GM12892 (cell line): ENCODE data around the gene PRKCZ.

Experiments used
- DNase-seq: peaks from one replicate; pipeline ENCODE4 v3.0.0; 2011; ENCODE audit not compliant: insufficient read length
- FAIRE-seq: peaks from 2 replicates; lab custom pipeline; 2011; peaks lifted over from hg19 to GRCh38; lab: Jason Lieb, UNC
- POLR2A ChIP-seq: IDR thresholded peaks from 2 replicates; pipeline ENCODE4 v1.6.1; 2011; ENCODE audit warnings: low read depth, low read length, control low read depth
- POLR2AphosphoS5 ChIP-seq: IDR thresholded peaks from 2 replicates; pipeline ENCODE4 v1.6.1; 2011; ENCODE audit warnings: low read depth, low read length, control low read depth
- TAF1 ChIP-seq: IDR thresholded peaks from 2 replicates; pipeline ENCODE4 v1.6.1; 2011; ENCODE audit warnings: low read depth, mild to moderate bottlenecking, control low read depth, low read length, borderline replicate concordance

PRKCZ gene

GRCh38 chr1:2041887-2042286 lies 8.3 kb upstream of the PRKCZ start:
- DNase-seq (no peak), FAIRE-seq (no peak)
- TF ChIP-seq POLR2A = no peak
- no peak for TF ChIP-seq TAF1
- no peak for TF ChIP-seq POLR2AphosphoS5

GRCh38 chr1:2042830-2043773 lies 7.1 kb upstream of the PRKCZ start:
- TF ChIP-seq POLR2A (no peak), POLR2AphosphoS5 (no peak), TAF1 (no peak)
- DNase-seq = no peak
- FAIRE-seq = no peak

- no peak for TF ChIP-seq POLR2AphosphoS5
- no peak for TF ChIP-seq POLR2A
- no peak for TF ChIP-seq TAF1
- DNase-seq = no peak
- no peak for FAIRE-seq
Observed at GRCh38 chr1:2043886-2044285, 6.3 kb upstream of the PRKCZ start.

GRCh38 chr1:2044510-2045319 lies 5.5 kb upstream of the PRKCZ start:
- no peak for FAIRE-seq
- no peak for TF ChIP-seq TAF1
- TF ChIP-seq POLR2A = no peak
- no peak for TF ChIP-seq POLR2AphosphoS5
- peak; percentile 79 for DNase-seq

GRCh38 chr1:2045468-2046173 lies 4.6 kb upstream of the PRKCZ start:
- FAIRE-seq = no peak
- DNase-seq = no peak
- TF ChIP-seq POLR2AphosphoS5 (no peak), TAF1 (no peak), POLR2A (no peak)

- no peak for TF ChIP-seq POLR2A
- no peak for TF ChIP-seq POLR2AphosphoS5
- no peak for TF ChIP-seq TAF1
- FAIRE-seq (no peak), DNase-seq (peak; percentile 56)
Observed at GRCh38 chr1:2046174-2046917, 3.9 kb upstream of the PRKCZ start.

GRCh38 chr1:2046953-2047748 lies 3.1 kb upstream of the PRKCZ start:
- no peak for FAIRE-seq
- DNase-seq = no peak
- no peak for TF ChIP-seq POLR2AphosphoS5
- no peak for TF ChIP-seq TAF1
- TF ChIP-seq POLR2A = no peak

- DNase-seq (no peak), FAIRE-seq (no peak)
- TF ChIP-seq POLR2AphosphoS5 (no peak), TAF1 (no peak), POLR2A (no peak)
Observed at GRCh38 chr1:2047749-2048729, 2.2 kb upstream of the PRKCZ start.

- TF ChIP-seq POLR2A (no peak), POLR2AphosphoS5 (no peak), TAF1 (no peak)
- FAIRE-seq (no peak), DNase-seq (no peak)
Observed at GRCh38 chr1:2049225-2049717, 940 bp upstream of the PRKCZ start.
